K562 (cell line): Measurements from ENCODE around the gene EN1. TPM values are rescaled to one million over a fixed set of nuclear protein-coding genes. Genes with fewer than 3 reads are reported as not detected.

Source experiments
- GATA2 ChIP-seq: sonication (generic); formaldehyde crosslinking; IDR thresholded peaks from 2 replicates; pipeline ENCODE4 v1.4.0; 2020; ENCODE audit warnings: mild to moderate bottlenecking, missing genetic modification reagents
- NBN ChIP-seq: fragments of 450-650 bp; IDR thresholded peaks from 2 replicates; pipeline ENCODE4 v1.6.1; 2016; ENCODE audit warnings: low read depth, mild to moderate bottlenecking
- PATZ1 ChIP-seq: fragments of 250-450 bp; sonication (Bioruptor Pico); IDR thresholded peaks from 2 replicates; pipeline ENCODE4 v1.5.0; 2020; ENCODE audit warnings: mild to moderate bottlenecking, borderline replicate concordance
- PTTG1 ChIP-seq: fragments of 450-650 bp; IDR thresholded peaks from 2 replicates; pipeline ENCODE4 v1.6.1; 2016; ENCODE audit warnings: low read depth, mild to moderate bottlenecking, missing genetic modification characterization, missing compliant biosample characterization
- SAP30 ChIP-seq: fragments of 200-600 bp; sonication (generic); IDR thresholded peaks from 2 replicates; pipeline ENCODE4 v1.6.1; 2012; ENCODE audit warnings: borderline replicate concordance, low read depth, mild to moderate bottlenecking, moderate library complexity, low read length, control low read depth, inconsistent platforms; ENCODE audit not compliant: insufficient read depth, poor library complexity, severe bottlenecking
- SRF ChIP-seq, 2 experiments: fragments of 250-450, 450-650 bp in 1 of 2; sonication (Bioruptor Pico) in 1 of 2; sonication (generic) in 1 of 2; formaldehyde crosslinking; IDR thresholded peaks; 2 replicates each; pipeline versions ENCODE4 v1.5.0 to v1.5.1; 2020 to 2022; ENCODE audit warnings: mild to moderate bottlenecking in 1 of 2, missing genetic modification reagents in 1 of 2
- ZBTB49 ChIP-seq: sonication (generic); formaldehyde crosslinking; IDR thresholded peaks from 2 replicates; pipeline ENCODE4 v1.8.0; 2022; ENCODE audit warnings: missing genetic modification reagents, mild to moderate bottlenecking, borderline replicate concordance
- polyA plus RNA-seq, 8 experiments: library from polyadenylated mRNA; depleted of rRNA in 4 of 8; stranded (reverse) in 5 of 8; unstranded in 3 of 8; fragments of >200 nt; fragmentation: Nextera tagmentation in 2 of 8; fragmentation: Illumina TruSeq in 1 of 8; extraction: Ambion mirVana in 2 of 8; extraction: Trizol in 1 of 8; gene quantifications; 2 replicates each; pipeline versions ENCODE4 v1.2.1 to v1.2.3, GENCODE V29; 2011 to 2014; ENCODE audit warnings: inconsistent platforms in 1 of 8, missing spikeins in 1 of 8
- total RNA-seq, 7 experiments: library from RNA; depleted of rRNA in 6 of 7; stranded (reverse); fragments of >200 nt in 6 of 7; fragmentation: Illumina TruSeq in 2 of 7; extraction: Trizol in 2 of 7; gene quantifications; 2 replicates each; pipeline versions ENCODE4 v1.2.1 to v1.2.3, GENCODE V29; 2011 to 2021; ENCODE audit warnings: low replicate concordance in 1 of 7

The EN1 gene
- total and polyA plus RNA-seq, 9 of the 15 experiments (the other 6 are each of a cell fraction or from before 2014, with no cell fraction given), result 0.06 to 2.0 (median 0.51) TPM

- TF ChIP-seq SAP30 (no peak), ZBTB49 (CRISPR knock-in tag) (no peak), SRF (CRISPR knock-in tag; IDR thresholded peaks at IDR 0.05) (no peak), GATA2 (no peak), PTTG1 (tag) (no peak), NBN (no peak), PATZ1 (CRISPR knock-in tag) (no peak)
Measured at GRCh38 chr2:118805064-118805690, 42.3 kb downstream of the EN1 start (continued).
